OCI-LY1 (cell line): ENCODE results near the gene CHCHD10.

Experiments
- H2AFZ ChIP-seq: fragments of 200-600 bp; sonication (generic), shearing (Covaris generic); 2 replicates; pipeline ENCODE4 v1.6.0; 2014; ENCODE audit warnings: antibody characterized with exemption, mild to moderate bottlenecking, low read length
- H3F3A ChIP-seq: fragments of 200-600 bp; sonication (generic), shearing (Covaris generic); 2 replicates; pipeline ENCODE4 v1.6.0; 2014; ENCODE audit warnings: mild to moderate bottlenecking, antibody characterized with exemption, low read length, moderate library complexity; ENCODE audit not compliant: insufficient read depth
- H3K27ac ChIP-seq: fragments of 200-600 bp; sonication (generic); 2 replicates; pipeline ENCODE4 v1.5.1; 2014; ENCODE audit warnings: low read length, mixed run types, mild to moderate bottlenecking, low read depth; ENCODE audit not compliant: poor library complexity, severe bottlenecking
- H3K27me3 ChIP-seq: fragments of 200-600 bp; sonication (generic); 2 replicates; pipeline ENCODE4 v1.6.0; 2014; ENCODE audit warnings: antibody characterized with exemption, mild to moderate bottlenecking, low read length, moderate library complexity; ENCODE audit not compliant: insufficient read depth
- H3K36me3 ChIP-seq: fragments of 200-600 bp; sonication (generic); 2 replicates; pipeline ENCODE4 v1.6.1; 2014; ENCODE audit warnings: mild to moderate bottlenecking, antibody characterized with exemption, low read length, moderate library complexity, mixed read lengths; ENCODE audit not compliant: insufficient read depth
- H3K4me1 ChIP-seq: fragments of 200-600 bp; sonication (generic); 2 replicates; pipeline ENCODE4 v1.5.1; 2014; ENCODE audit warnings: mild to moderate bottlenecking, low read length, moderate library complexity; ENCODE audit not compliant: insufficient read depth, severe bottlenecking
- H3K4me2 ChIP-seq: fragments of 200-600 bp; sonication (generic), shearing (Covaris generic); 2 replicates; pipeline ENCODE4 v1.6.1; 2014; ENCODE audit warnings: low read length
- H3K4me3 ChIP-seq: fragments of 200-600 bp; sonication (generic); 2 replicates; pipeline ENCODE4 v1.5.1; 2014; ENCODE audit warnings: low read length, low read depth, mild to moderate bottlenecking, mixed read lengths; ENCODE audit not compliant: poor library complexity, severe bottlenecking
- H3K79me2 ChIP-seq: fragments of 200-600 bp; shearing (Covaris generic); 2 replicates; pipeline ENCODE4 v1.6.1; 2016; ENCODE audit warnings: mixed run types, low read length, mixed read lengths; ENCODE audit not compliant: insufficient read depth
- H3K9ac ChIP-seq: fragments of 200-600 bp; sonication (generic), shearing (Covaris generic); 2 replicates; pipeline ENCODE4 v1.6.1; 2014; ENCODE audit warnings: mild to moderate bottlenecking, low read length, mixed read lengths
- H3K9me2 ChIP-seq: fragments of 200-600 bp; sonication (generic), shearing (Covaris generic); 2 replicates; pipeline ENCODE4 v1.6.1; 2014; ENCODE audit warnings: low read depth, mild to moderate bottlenecking, low read length, mixed read lengths
- H3K9me3 ChIP-seq: fragments of 200-600 bp; shearing (Covaris generic); 2 replicates; pipeline ENCODE4 v1.6.1; 2014; ENCODE audit warnings: low read length, mixed read lengths
- H4K20me1 ChIP-seq: fragments of 200-600 bp; sonication (generic), shearing (Covaris generic); 2 replicates; pipeline ENCODE4 v1.6.0; 2016; ENCODE audit warnings: mild to moderate bottlenecking, low read length; ENCODE audit not compliant: insufficient read depth
- CTCF ChIP-seq: fragments of 200-600 bp; sonication (generic), shearing (Covaris generic); IDR thresholded peaks from 2 replicates; pipeline ENCODE4 v1.5.1; 2017; ENCODE audit warnings: mild to moderate bottlenecking, antibody characterized with exemption, low read length, moderate library complexity, mixed read lengths
- EZH2 ChIP-seq: fragments of 200-600 bp; sonication (generic), shearing (Covaris generic); IDR thresholded peaks from 2 replicates; pipeline ENCODE4 v1.8.0; 2017; ENCODE audit warnings: borderline replicate concordance, mixed run types, mild to moderate bottlenecking, antibody characterized with exemption, low read length, moderate library complexity, mixed read lengths

CHCHD10 gene

GRCh38 chr22:23789638-23790037 is 21.9 kb upstream of the CHCHD10 start:
- Histone ChIP-seq H3F3A (no peaks in the 10 kb centered on the region), H4K20me1 (no peaks in the 10 kb centered on the region), H3K4me1 (peaks cover 34% of the 10 kb centered on the region), H3K9ac (no peak overlapping the region), H2AFZ (no peak overlapping the region), H3K27me3 (no peaks in the 10 kb centered on the region), H3K9me3 (no peaks in the 10 kb centered on the region), H3K4me3 (no peak overlapping the region), H3K9me2 (no peaks in the 10 kb centered on the region), H3K27ac (no peak overlapping the region), H3K36me3 (peaks cover 35% of the 10 kb centered on the region), H3K79me2 (peaks cover 47% of the 10 kb centered on the region), H3K4me2 (peak overlapping the region; percentile 19; the same call in 1 of the 2 replicates)
- TF ChIP-seq EZH2 (no peak), CTCF (peak; percentile 43; the same call in 1 of the 2 replicates)

GRCh38 chr22:23789121-23789520 is 21.3 kb upstream of the CHCHD10 start:
- Histone ChIP-seq H3K27ac (no peak overlapping the region), H2AFZ (no peak overlapping the region), H3K9me3 (no peaks in the 10 kb centered on the region), H3K4me2 (peak overlapping the region; percentile 19; the same call in 1 of the 2 replicates), H3K9me2 (no peaks in the 10 kb centered on the region), H3K36me3 (peaks cover 30% of the 10 kb centered on the region), H3F3A (no peaks in the 10 kb centered on the region), H3K79me2 (peaks cover 47% of the 10 kb centered on the region), H4K20me1 (no peaks in the 10 kb centered on the region), H3K27me3 (no peaks in the 10 kb centered on the region), H3K4me1 (peaks cover 34% of the 10 kb centered on the region), H3K4me3 (no peak overlapping the region), H3K9ac (no peak overlapping the region)
- TF ChIP-seq CTCF (no peak), EZH2 (no peak)

GRCh38 chr22:23787910-23788309 is 20.1 kb upstream of the CHCHD10 start:
- H3K27me3 ChIP-seq, result no peaks in the 10 kb centered on the region
- H3K36me3 ChIP-seq, result peaks cover 18% of the 10 kb centered on the region
- no peaks in the 10 kb centered on the region for H3F3A ChIP-seq
- no peaks in the 10 kb centered on the region for H4K20me1 ChIP-seq
- no peaks in the 10 kb centered on the region for H3K9me2 ChIP-seq
- peaks cover 34% of the 10 kb centered on the region for H3K4me1 ChIP-seq
- TF ChIP-seq CTCF (no peak), EZH2 (no peak)
- peaks cover 47% of the 10 kb centered on the region for H3K79me2 ChIP-seq
- H3K27ac ChIP-seq, result peak overlapping the region; percentile 6
- H3K4me2 ChIP-seq, result peak overlapping the region; percentile 83
- H3K9ac ChIP-seq, result peak overlapping the region; percentile 90
- no peaks in the 10 kb centered on the region for H3K9me3 ChIP-seq
- H2AFZ ChIP-seq, result no peak overlapping the region
- peak overlapping the region; percentile 73 for H3K4me3 ChIP-seq
